Measurements from ENCODE around the gene IFNAR2.

Gene IFNAR2

DNA sequence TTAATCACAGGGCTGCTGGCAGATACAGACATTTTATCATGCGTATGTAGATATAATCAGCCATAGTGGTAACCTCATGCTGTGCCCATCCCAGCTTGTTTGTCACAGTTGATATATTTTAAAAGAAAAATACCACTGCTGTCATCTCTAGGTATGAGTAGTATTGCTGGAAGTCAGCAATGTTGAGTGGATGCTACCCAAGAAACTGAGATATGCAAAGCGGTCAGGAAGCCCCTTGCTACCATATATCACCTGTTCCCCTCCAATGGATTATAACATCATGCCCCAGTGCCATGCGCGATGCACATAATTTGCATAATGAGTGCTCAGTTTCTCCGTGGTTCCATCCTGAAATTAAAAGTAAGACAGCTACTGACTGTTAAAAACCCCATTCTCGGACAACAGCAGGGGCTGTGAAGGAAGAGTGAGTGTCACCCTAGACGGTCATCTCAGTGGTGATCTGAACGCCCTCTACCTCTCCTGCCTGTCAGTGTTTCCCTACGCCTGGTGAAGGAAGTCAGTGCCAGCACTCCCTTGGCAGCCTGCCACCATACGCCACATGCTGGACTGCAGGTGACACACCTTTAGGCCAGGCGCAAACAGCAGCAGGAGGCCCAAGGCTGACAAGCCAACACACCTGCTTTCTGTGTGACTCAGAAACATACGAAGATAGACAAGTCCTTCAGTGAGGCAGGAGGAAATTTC is 39.2 kb downstream of the IFNAR2 start:
- Histone ChIP-seq H3K9ac (no peak overlapping the region), H3K36me3 (ENCODE audit: control insufficient read depth, insufficient read depth, low read length) (no peaks in the 10 kb centered on the region), H3K4me2 (ENCODE audit: low read length) (no peak overlapping the region), H3K9me3 (ENCODE audit: control insufficient read depth, low read length) (no peaks in the 10 kb centered on the region), H3K4me3 (ENCODE audit: low read depth, low read length) (no peak overlapping the region), H3K27me3 (ENCODE audit: control insufficient read depth, insufficient read depth, low read length) (no peaks in the 10 kb centered on the region), H3K4me1 (peaks cover 6% of the 10 kb centered on the region), H2AFZ (peak overlapping the region; percentile 50), H3K27ac (peak overlapping the region; percentile 15), H3K79me2 (no peaks in the 10 kb centered on the region)
- TF ChIP-seq, protein P1, sequence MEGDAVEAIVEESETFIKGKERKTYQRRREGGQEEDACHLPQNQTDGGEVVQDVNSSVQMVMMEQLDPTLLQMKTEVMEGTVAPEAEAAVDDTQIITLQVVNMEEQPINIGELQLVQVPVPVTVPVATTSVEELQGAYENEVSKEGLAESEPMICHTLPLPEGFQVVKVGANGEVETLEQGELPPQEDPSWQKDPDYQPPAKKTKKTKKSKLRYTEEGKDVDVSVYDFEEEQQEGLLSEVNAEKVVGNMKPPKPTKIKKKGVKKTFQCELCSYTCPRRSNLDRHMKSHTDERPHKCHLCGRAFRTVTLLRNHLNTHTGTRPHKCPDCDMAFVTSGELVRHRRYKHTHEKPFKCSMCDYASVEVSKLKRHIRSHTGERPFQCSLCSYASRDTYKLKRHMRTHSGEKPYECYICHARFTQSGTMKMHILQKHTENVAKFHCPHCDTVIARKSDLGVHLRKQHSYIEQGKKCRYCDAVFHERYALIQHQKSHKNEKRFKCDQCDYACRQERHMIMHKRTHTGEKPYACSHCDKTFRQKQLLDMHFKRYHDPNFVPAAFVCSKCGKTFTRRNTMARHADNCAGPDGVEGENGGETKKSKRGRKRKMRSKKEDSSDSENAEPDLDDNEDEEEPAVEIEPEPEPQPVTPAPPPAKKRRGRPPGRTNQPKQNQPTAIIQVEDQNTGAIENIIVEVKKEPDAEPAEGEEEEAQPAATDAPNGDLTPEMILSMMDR (IDR thresholded peaks at IDR 0.05): peak; percentile 9

DNA sequence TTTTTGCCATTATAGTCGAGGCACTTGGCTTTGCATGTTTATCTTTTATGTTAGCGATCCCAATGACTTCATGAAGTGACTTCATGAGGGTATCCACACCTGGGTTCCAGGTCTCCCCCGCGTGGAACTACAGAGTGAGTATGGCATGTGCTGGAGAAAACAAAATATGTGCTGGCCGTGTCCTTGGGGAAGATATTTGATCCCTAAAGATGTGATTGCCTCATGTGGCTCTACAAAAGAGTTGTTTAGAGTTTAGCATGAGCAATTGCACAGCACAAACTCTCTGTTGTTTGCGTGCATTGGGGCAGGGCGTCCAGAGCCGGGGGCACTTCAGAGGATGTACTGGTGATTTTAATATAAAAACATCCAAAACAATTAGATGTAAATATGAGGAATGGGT is 41.2 kb downstream of the IFNAR2 start:
- H3K4me1 ChIP-seq: peaks cover 6% of the 10 kb centered on the region
- H3K4me3 ChIP-seq (ENCODE audit: low read depth, low read length): no peak overlapping the region
- no peak overlapping the region for H3K9ac ChIP-seq
- no peak overlapping the region for H3K27ac ChIP-seq
- no peak overlapping the region for H2AFZ ChIP-seq
- no peaks in the 10 kb centered on the region for H3K27me3 ChIP-seq (ENCODE audit: control insufficient read depth, insufficient read depth, low read length)
- H3K36me3 ChIP-seq (ENCODE audit: control insufficient read depth, insufficient read depth, low read length): no peaks in the 10 kb centered on the region
- H3K4me2 ChIP-seq (ENCODE audit: low read length): no peak overlapping the region
- TF ChIP-seq, protein P1 (IDR thresholded peaks at IDR 0.05): no peak
- no peaks in the 10 kb centered on the region for H3K9me3 ChIP-seq (ENCODE audit: control insufficient read depth, low read length)
- H3K79me2 ChIP-seq: no peaks in the 10 kb centered on the region

DNA sequence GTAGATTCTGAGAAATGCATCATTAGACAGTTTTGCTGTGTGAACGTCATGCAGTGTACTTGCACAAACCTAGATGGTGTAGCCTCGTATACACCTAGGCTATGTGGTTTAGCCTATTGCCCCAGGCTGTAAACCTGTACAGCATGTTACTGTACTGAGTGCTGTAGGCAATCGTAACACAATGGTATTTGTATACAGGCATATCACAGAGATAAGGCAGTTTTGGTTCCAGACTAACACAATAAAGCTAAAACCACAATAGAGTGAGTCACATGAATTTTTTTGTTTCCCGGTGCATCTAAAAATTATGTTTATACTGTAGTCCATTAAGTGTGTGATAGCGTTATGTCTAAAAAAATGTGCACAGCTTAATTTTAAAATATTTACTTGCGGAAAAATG is 43.3 kb downstream of the IFNAR2 start:
- Histone ChIP-seq H3K9ac (no peak overlapping the region), H3K27me3 (ENCODE audit: control insufficient read depth, insufficient read depth, low read length) (no peaks in the 10 kb centered on the region), H3K36me3 (ENCODE audit: control insufficient read depth, insufficient read depth, low read length) (no peaks in the 10 kb centered on the region), H3K79me2 (no peaks in the 10 kb centered on the region), H3K4me3 (ENCODE audit: low read depth, low read length) (no peak overlapping the region), H2AFZ (no peak overlapping the region), H3K4me2 (ENCODE audit: low read length) (no peak overlapping the region), H3K9me3 (ENCODE audit: control insufficient read depth, low read length) (no peaks in the 10 kb centered on the region), H3K4me1 (peaks cover 6% of the 10 kb centered on the region), H3K27ac (no peak overlapping the region)
- TF ChIP-seq, protein P1 (IDR thresholded peaks at IDR 0.05): no peak

DNA sequence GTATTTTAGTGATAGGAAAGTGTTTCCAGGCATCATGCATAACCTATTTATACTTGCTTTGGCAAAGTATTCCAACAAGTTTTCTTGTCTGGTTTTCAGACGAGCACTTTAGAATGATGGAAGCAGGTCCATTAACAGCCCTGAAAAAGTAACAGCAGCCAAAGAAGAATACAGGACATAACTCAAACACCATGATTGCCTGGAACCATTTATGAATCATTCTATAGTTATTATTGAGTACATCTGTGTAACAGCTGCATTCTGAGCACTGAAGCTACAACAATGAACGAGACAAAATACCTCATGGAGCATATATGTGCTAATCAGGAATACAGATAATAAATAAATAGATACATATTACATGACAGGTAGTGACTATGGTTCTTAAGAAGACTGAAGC is 49.0 kb downstream of the IFNAR2 start:
- no peak overlapping the region for H3K27ac ChIP-seq
- H2AFZ ChIP-seq: no peak overlapping the region
- no peaks in the 10 kb centered on the region for H3K4me1 ChIP-seq
- no peaks in the 10 kb centered on the region for H3K79me2 ChIP-seq
- no peaks in the 10 kb centered on the region for H3K27me3 ChIP-seq (ENCODE audit: control insufficient read depth, insufficient read depth, low read length)
- TF ChIP-seq, protein P1 (IDR thresholded peaks at IDR 0.05): no peak
- no peak overlapping the region for H3K9ac ChIP-seq
- no peak overlapping the region for H3K4me2 ChIP-seq (ENCODE audit: low read length)
- H3K4me3 ChIP-seq (ENCODE audit: low read depth, low read length): no peak overlapping the region
- no peaks in the 10 kb centered on the region for H3K9me3 ChIP-seq (ENCODE audit: control insufficient read depth, low read length)
- no peaks in the 10 kb centered on the region for H3K36me3 ChIP-seq (ENCODE audit: control insufficient read depth, insufficient read depth, low read length)

DNA sequence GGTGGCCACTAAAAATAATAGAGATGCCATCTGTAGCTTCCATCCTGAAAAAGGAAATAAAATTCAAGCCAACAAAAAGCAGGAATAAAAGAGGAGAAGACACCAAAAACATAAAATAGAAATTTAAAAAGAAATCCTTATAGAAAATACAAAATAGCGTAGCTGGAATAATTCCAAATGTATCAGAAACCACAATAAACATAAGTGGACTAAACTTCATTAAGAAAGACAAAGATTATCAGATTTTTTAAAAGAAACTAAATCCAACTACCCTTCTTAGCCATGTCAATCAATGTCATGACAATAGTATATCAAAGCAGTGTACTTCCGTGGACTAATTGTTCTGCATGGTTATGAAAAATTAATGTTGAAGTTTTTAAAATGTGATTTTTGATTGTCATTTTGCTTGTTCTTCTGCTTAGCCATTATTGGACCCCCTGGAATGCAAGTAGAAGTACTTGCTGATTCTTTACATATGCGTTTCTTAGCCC is 49.6 kb downstream of the IFNAR2 start:
- Histone ChIP-seq H3K4me3 (ENCODE audit: low read depth, low read length) (no peak overlapping the region), H3K27me3 (ENCODE audit: control insufficient read depth, insufficient read depth, low read length) (no peaks in the 10 kb centered on the region), H3K9ac (no peak overlapping the region), H3K36me3 (ENCODE audit: control insufficient read depth, insufficient read depth, low read length) (no peaks in the 10 kb centered on the region), H3K27ac (no peak overlapping the region), H3K9me3 (ENCODE audit: control insufficient read depth, low read length) (no peaks in the 10 kb centered on the region), H3K79me2 (no peaks in the 10 kb centered on the region), H3K4me1 (no peaks in the 10 kb centered on the region), H2AFZ (no peak overlapping the region), H3K4me2 (ENCODE audit: low read length) (no peak overlapping the region)
- TF ChIP-seq, protein P1 (IDR thresholded peaks at IDR 0.05): no peak
